ENCODE results near the gene SLC29A4.

- TF ChIP-seq, protein P1, sequence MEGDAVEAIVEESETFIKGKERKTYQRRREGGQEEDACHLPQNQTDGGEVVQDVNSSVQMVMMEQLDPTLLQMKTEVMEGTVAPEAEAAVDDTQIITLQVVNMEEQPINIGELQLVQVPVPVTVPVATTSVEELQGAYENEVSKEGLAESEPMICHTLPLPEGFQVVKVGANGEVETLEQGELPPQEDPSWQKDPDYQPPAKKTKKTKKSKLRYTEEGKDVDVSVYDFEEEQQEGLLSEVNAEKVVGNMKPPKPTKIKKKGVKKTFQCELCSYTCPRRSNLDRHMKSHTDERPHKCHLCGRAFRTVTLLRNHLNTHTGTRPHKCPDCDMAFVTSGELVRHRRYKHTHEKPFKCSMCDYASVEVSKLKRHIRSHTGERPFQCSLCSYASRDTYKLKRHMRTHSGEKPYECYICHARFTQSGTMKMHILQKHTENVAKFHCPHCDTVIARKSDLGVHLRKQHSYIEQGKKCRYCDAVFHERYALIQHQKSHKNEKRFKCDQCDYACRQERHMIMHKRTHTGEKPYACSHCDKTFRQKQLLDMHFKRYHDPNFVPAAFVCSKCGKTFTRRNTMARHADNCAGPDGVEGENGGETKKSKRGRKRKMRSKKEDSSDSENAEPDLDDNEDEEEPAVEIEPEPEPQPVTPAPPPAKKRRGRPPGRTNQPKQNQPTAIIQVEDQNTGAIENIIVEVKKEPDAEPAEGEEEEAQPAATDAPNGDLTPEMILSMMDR (IDR thresholded peaks at IDR 0.05; ENCODE audit: insufficient read depth, low read length, poor library complexity, severe bottlenecking), result no peak
- TF ChIP-seq EZH2phosphoT487 (conservative IDR thresholded peaks at IDR 0.05; ENCODE audit: low read length), result no peak
Observed at GRCh38 chr7:5343884-5344283, 61.1 kb downstream of the SLC29A4 start.

All from SU-DHL-6 (cell line).